K562 (cell line): ENCODE measurements around the gene DCLK2. TPM values are rescaled to one million over a fixed set of nuclear protein-coding genes. Genes with fewer than 3 reads are reported as not detected.

Experiments used
- ATAC-seq: fragments of 200-7000 bp; cut with Tn5 transposase; 3 replicates; pipeline ENCODE4 v1.9.1; 2020; ENCODE audit warnings: moderate library complexity
- BruUV-seq: library from RNA; stranded (reverse); fragments of 400-500 nt; replicated peaks from 2 replicates; lab custom pipeline; 2021; lab: Mats Ljungman, UMichigan
- CTCF ChIA-PET: fragments of 300-600 bp; formaldehyde crosslinking; extraction: SDS; loops from one replicate; lab custom pipeline; 2021; ENCODE audit warnings: low intra/inter-chr PET ratio; lab: Yijun Ruan, JAX
- POLR2A ChIA-PET: fragments of 300-600, 350-650 bp; sonication (Branson Sonifier 250); formaldehyde crosslinking; extraction: SDS; loops from one replicate; lab custom pipeline; 2021; ENCODE audit warnings: antibody characterized with exemption, inconsistent platforms; lab: Yijun Ruan, JAX
- DNase-seq, 4 experiments: peaks; one replicate each; pipeline versions ENCODE4 v3.0.0 to v3.0.0-alpha.2; 2011 to 2018; ENCODE audit warnings: low spot score in 3 of 4, mixed read lengths in 3 of 4; ENCODE audit errors: extremely low read depth in 1 of 4
- FAIRE-seq: peaks from 2 replicates; lab custom pipeline; 2011; peaks lifted over from hg19 to GRCh38; lab: Jason Lieb, UNC
- H2AFZ ChIP-seq: 2 replicates; pipeline ENCODE4 v1.6.0; 2011; ENCODE audit warnings: low read depth, low read length, control low read depth, inconsistent platforms
- H3K27ac ChIP-seq: fragments of 200-600 bp; 3 replicates; pipeline ENCODE4 v1.8.0; 2011; ENCODE audit warnings: low read depth, mild to moderate bottlenecking, control low read depth, inconsistent platforms, low read length, moderate library complexity, mixed read lengths; ENCODE audit errors: extremely low read depth
- H3K27me3 ChIP-seq, 2 experiments: fragments of 300-600 bp in 1 of 2; 2 replicates in 1 of 2; 3 replicates in 1 of 2; pipeline versions ENCODE4 v1.6.0 to v1.8.0; 2011; ENCODE audit warnings: inconsistent platforms in 2 of 2, low read length in 2 of 2, mild to moderate bottlenecking in 1 of 2, mixed read lengths in 1 of 2, moderate library complexity in 1 of 2; ENCODE audit not compliant: control insufficient read depth in 2 of 2, insufficient read depth in 2 of 2
- H3K36me3 ChIP-seq: fragments of 300-600 bp; 3 replicates; pipeline ENCODE4 v1.8.0; 2011; ENCODE audit warnings: mild to moderate bottlenecking, low read length, inconsistent platforms; ENCODE audit not compliant: control insufficient read depth, insufficient read depth
- H3K4me1 ChIP-seq, 2 experiments: fragments of 200-600 bp in 1 of 2; replicated peaks in 1 of 2; 2 replicates in 1 of 2; 3 replicates in 1 of 2; pipeline versions ENCODE4 v1.5.1 to v1.8.0; 2011; ENCODE audit warnings: inconsistent platforms in 2 of 2, low read length in 2 of 2, mild to moderate bottlenecking in 1 of 2, mixed read lengths in 1 of 2, moderate library complexity in 1 of 2; ENCODE audit not compliant: control insufficient read depth in 2 of 2, insufficient read depth in 2 of 2
- H3K4me2 ChIP-seq: 2 replicates; pipeline ENCODE4 v1.6.1; 2011; ENCODE audit warnings: low read length, control low read depth, inconsistent platforms, mixed read lengths; ENCODE audit not compliant: insufficient read depth
- H3K4me3 ChIP-seq: fragments of 200-600 bp; sonication (generic), shearing (Covaris generic); 2 replicates; pipeline ENCODE4 v1.5.1; 2016; ENCODE audit warnings: control low read depth, inconsistent platforms
- H3K79me2 ChIP-seq: fragments of 200-600 bp; 3 replicates; pipeline ENCODE4 v1.8.0; 2011; ENCODE audit warnings: low read length, inconsistent platforms; ENCODE audit not compliant: control insufficient read depth, insufficient read depth
- H3K9ac ChIP-seq, 2 experiments: 2 replicates each; pipeline versions ENCODE4 v1.6.0 to v1.6.1; 2011; ENCODE audit warnings: low read depth in 2 of 2, low read length in 2 of 2, control low read depth in 1 of 2, inconsistent platforms in 1 of 2, mild to moderate bottlenecking in 1 of 2, mixed read lengths in 1 of 2; ENCODE audit not compliant: insufficient read depth in 1 of 2
- H3K9me1 ChIP-seq: one replicate; pipeline ENCODE4 v1.6.0; 2011; ENCODE audit warnings: inconsistent platforms, mild to moderate bottlenecking, low read length, moderate library complexity; ENCODE audit not compliant: control insufficient read depth, insufficient read depth
- H3K9me3 ChIP-seq: replicated peaks from 2 replicates; pipeline ENCODE4 v1.5.1; 2011; ENCODE audit warnings: low read depth, low read length, inconsistent platforms; ENCODE audit not compliant: control insufficient read depth, insufficient read depth
- H4K20me1 ChIP-seq: replicated peaks from 2 replicates; pipeline ENCODE4 v1.6.1; 2011; ENCODE audit warnings: low read length, inconsistent platforms, mixed read lengths; ENCODE audit not compliant: control insufficient read depth, insufficient read depth
- CREB3L1 ChIP-seq: fragments of 450-650 bp; IDR thresholded peaks from 2 replicates; pipeline ENCODE4 v1.6.1; 2014; ENCODE audit warnings: low read depth, mild to moderate bottlenecking, moderate library complexity, borderline replicate concordance
- GATA2 ChIP-seq: sonication (generic); formaldehyde crosslinking; IDR thresholded peaks from 2 replicates; pipeline ENCODE4 v1.4.0; 2020; ENCODE audit warnings: mild to moderate bottlenecking, missing genetic modification reagents
- ZBTB1 ChIP-seq: sonication (generic); formaldehyde crosslinking; IDR thresholded peaks from 2 replicates; pipeline ENCODE4 v1.8.1; 2023; ENCODE audit warnings: missing genetic modification reagents, low read depth, mild to moderate bottlenecking, borderline replicate concordance
- WGBS: fragments of 100-300 bp; shearing (Covaris generic); methylation state at CpG from one replicate; pipeline ENCODE4 v1.1.6; 2016; ENCODE audit warnings: low coverage, mixed read lengths; ENCODE audit not compliant: insufficient coverage; ENCODE audit errors: missing lambda C conversion rate; 5-methylcytosine and 5-hydroxymethylcytosine counted together
- in situ Hi-C: fragments of 300-500 bp; cut with MboI; formaldehyde crosslinking; loops from 4 replicates; pipeline ENCODE4 v1.15.0; 2018; ENCODE audit warnings: inconsistent platforms, mixed read lengths
- intact Hi-C: fragments of 100-400 bp; cut with micrococcal nuclease; formaldehyde crosslinking; loops from 2 replicates; pipeline ENCODE4 v1.14.2; 2022
- polyA plus RNA-seq, 8 experiments: library from polyadenylated mRNA; depleted of rRNA in 4 of 8; stranded (reverse) in 5 of 8; unstranded in 3 of 8; fragments of >200 nt; fragmentation: Nextera tagmentation in 2 of 8; fragmentation: Illumina TruSeq in 1 of 8; extraction: Ambion mirVana in 2 of 8; extraction: Trizol in 1 of 8; gene quantifications; 2 replicates each; pipeline versions ENCODE4 v1.2.1 to v1.2.3, GENCODE V29; 2011 to 2014; ENCODE audit warnings: inconsistent platforms in 1 of 8, missing spikeins in 1 of 8
- total RNA-seq, 7 experiments: library from RNA; depleted of rRNA in 6 of 7; stranded (reverse); fragments of >200 nt in 6 of 7; fragmentation: Illumina TruSeq in 2 of 7; extraction: Trizol in 2 of 7; gene quantifications; 2 replicates each; pipeline versions ENCODE4 v1.2.1 to v1.2.3, GENCODE V29; 2011 to 2021; ENCODE audit warnings: low replicate concordance in 1 of 7
- TF ChIP-seq, protein P1 (sequence below): fragments of 250-450 bp; sonication (Bioruptor Pico); IDR thresholded peaks from 2 replicates; pipeline ENCODE4 v1.8.0; 2022; ENCODE audit warnings: moderate library complexity, mild to moderate bottlenecking, inconsistent platforms

The DCLK2 gene
- total and polyA plus RNA-seq, 9 of the 15 experiments (the other 6 are each of a cell fraction or from before 2014, with no cell fraction given), result not detected

DNA sequence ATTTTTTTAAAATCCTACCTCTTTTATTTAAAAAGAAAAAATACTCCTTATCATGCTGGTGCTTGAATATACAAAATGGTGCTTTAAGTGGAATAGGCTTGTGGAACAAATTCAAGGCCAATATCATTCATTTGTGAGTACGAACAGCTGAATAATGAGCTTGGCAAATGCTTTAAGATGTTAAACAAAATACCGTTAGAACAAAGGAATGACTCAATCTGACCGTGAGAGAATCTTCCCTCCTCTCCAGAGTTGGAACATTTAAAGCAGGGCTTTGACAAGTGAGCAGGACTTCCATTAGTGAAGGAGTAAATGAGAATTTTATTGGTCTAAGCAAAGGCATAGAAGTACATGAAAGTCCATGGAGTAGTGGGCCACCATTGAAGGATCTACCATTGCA, 74.5 kb downstream of the DCLK2 start:
- no peak overlapping the region for H2AFZ ChIP-seq
- no peaks in the 10 kb centered on the region for H3K79me2 ChIP-seq
- no peaks in the 10 kb centered on the region for H3K4me1 ChIP-seq
- no peaks in the 10 kb centered on the region for H4K20me1 ChIP-seq
- CTCF ChIA-PET, result no interaction called here
- ATAC-seq, result no peak
- no peak overlapping the region for H3K4me2 ChIP-seq
- H3K27ac ChIP-seq, result no peak overlapping the region
- no peak overlapping the region for H3K4me3 ChIP-seq
- 0% methylated on average over 3 of the region's 3 CpGs for WGBS
- DNase-seq, result no peak
- H3K36me3 ChIP-seq, result no peaks in the 10 kb centered on the region
- no peak for FAIRE-seq
- H3K9me1 ChIP-seq, result no peaks in the 10 kb centered on the region
- H3K9me3 ChIP-seq, result no peaks in the 10 kb centered on the region
- intact Hi-C loops, result no loop called here
- in situ Hi-C loops, result no loop called here
- no peak for TF ChIP-seq GATA2 (CRISPR knock-in tag)
- TF ChIP-seq, all 486 proteins: peak for 0
- no TSS peak for BruUV-seq
- Histone ChIP-seq H3K27me3 (no peaks in the 10 kb centered on the region), H3K9ac (no peak overlapping the region)
- POLR2A ChIA-PET, result no interaction called here

GRCh38 chr4:150155391-150155790, 77.1 kb downstream of the DCLK2 start:
- Histone ChIP-seq H3K9me1 (no peaks in the 10 kb centered on the region), H3K9ac (no peak overlapping the region), H2AFZ (no peak overlapping the region), H3K4me3 (no peak overlapping the region), H3K4me1 (no peaks in the 10 kb centered on the region), H3K36me3 (no peaks in the 10 kb centered on the region), H3K4me2 (no peak overlapping the region), H3K27me3 (no peaks in the 10 kb centered on the region; a peak in 1 of 5 replicates), H3K27ac (no peak overlapping the region), H4K20me1 (no peaks in the 10 kb centered on the region), H3K9me3 (no peaks in the 10 kb centered on the region), H3K79me2 (no peaks in the 10 kb centered on the region)
- intact Hi-C loops, result no loop called here
- DNase-seq (no peak), FAIRE-seq (no peak), ATAC-seq (no peak)
- no TSS peak for BruUV-seq
- no peak for TF ChIP-seq CREB3L1
- no peak for TF ChIP-seq ZBTB1 (CRISPR knock-in tag)
- TF ChIP-seq, protein P1, sequence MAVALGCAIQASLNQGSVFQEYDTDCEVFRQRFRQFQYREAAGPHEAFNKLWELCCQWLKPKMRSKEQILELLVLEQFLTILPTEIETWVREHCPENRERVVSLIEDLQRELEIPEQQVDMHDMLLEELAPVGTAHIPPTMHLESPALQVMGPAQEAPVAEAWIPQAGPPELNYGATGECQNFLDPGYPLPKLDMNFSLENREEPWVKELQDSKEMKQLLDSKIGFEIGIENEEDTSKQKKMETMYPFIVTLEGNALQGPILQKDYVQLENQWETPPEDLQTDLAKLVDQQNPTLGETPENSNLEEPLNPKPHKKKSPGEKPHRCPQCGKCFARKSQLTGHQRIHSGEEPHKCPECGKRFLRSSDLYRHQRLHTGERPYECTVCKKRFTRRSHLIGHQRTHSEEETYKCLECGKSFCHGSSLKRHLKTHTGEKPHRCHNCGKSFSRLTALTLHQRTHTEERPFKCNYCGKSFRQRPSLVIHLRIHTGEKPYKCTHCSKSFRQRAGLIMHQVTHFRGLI, result no peak
- POLR2A ChIA-PET, result no interaction called here
- in situ Hi-C loops, result no loop called here
- CTCF ChIA-PET, result no interaction called here
- WGBS, result 3% methylated on average over 4 of the region's 4 CpGs
